Right lobe of liver (tissue), 4 donors: ENCODE data around the gene PREX1.

ENCODE experiments used
- CTCF ChIP-seq, 4 donors: fragments of 200-600 bp in 3 of 4; fragments of 450-650 bp in 1 of 4; IDR thresholded peaks; one replicate each; pipeline versions ENCODE4 v1.5.1 to v1.8.0; 2016 to 2022; ENCODE audit warnings: antibody characterized with exemption in 4 of 4, mild to moderate bottlenecking in 2 of 4
- POLR2A ChIP-seq: fragments of 450-650 bp; IDR thresholded peaks from one replicate; pipeline ENCODE4 v1.6.1; 2017; ENCODE audit warnings: antibody characterized with exemption, mild to moderate bottlenecking
- donor health status: DM: no; HTN: no; CAD: no.
- donor health status: DM: no; HTN: no; CAD: no.
- donor health status: DM: no; HTN: yes; CAD: no.

DNA sequence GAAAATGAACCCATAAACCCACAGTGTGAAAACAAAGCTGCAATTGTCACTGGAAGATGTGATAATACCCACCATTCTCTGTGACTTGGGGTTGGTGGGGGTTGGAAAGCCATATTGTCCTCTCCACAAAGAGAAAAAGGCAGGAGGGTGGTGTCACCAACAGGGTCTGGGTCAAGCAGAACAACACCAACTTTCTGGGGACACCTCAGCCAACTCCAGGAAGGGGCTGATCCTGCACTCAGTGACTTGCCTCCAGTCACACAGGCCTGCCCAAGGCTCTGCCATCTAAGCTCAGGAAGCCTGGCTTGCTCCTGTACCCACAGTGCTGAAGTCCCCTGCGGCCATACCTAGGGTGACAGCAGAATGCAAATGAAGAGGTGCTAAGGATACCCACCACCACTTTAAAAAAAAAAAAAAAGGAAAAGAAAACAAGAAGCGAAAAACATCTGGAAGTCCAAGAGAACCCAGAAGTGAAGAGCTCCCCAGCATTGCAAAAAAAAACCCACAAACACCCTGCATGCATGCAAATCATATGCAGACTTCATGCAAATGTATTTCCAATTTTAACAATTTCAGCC, 110.6 kb downstream of the PREX1 start:
- no peak for TF ChIP-seq CTCF (IDR thresholded peaks at IDR 0.05)
- TF ChIP-seq POLR2A = no peak
